Activated CD8-positive, alpha-beta memory T cell treated with anti-CD3 and anti-CD28 coated beads for 36 hours (primary cell): ENCODE results near the gene RHOG. TPM values are rescaled to one million over a fixed set of nuclear protein-coding genes. Genes with fewer than 3 reads are reported as not detected.

Source experiments
- total RNA-seq, 2 experiments: library from RNA; stranded (reverse); gene quantifications; one replicate each; pipeline ENCODE4 v1.2.3, GENCODE V29; 2021

RHOG gene
- total RNA-seq, 2 experiments from 2014 or later, result 188 to 190 TPM

Other genes starting within 250 kb of the RHOG start
- not detected for gene ART5, start 199.0 kb downstream of the RHOG start, total RNA-seq
- gene ART1, start 195.8 kb downstream of the RHOG start, total RNA-seq, result not detected
- gene CHRNA10, start 169.6 kb downstream of the RHOG start, total RNA-seq, result 1 to 10 TPM; 1.3 to 1.4 TPM
- 100 to 1,000 TPM; 107 TPM for gene NUP98, start 43.4 kb downstream of the RHOG start, total RNA-seq
- 10 to 100 TPM; 39.6 to 40.1 TPM for gene PGAP2, start 32.4 kb downstream of the RHOG start, total RNA-seq
- gene STIM1, start 14.7 kb upstream of the RHOG start, total RNA-seq, result 10 to 100 TPM; 43.9 to 45.8 TPM